ENCODE measurements around the gene ORC3.

DNA sequence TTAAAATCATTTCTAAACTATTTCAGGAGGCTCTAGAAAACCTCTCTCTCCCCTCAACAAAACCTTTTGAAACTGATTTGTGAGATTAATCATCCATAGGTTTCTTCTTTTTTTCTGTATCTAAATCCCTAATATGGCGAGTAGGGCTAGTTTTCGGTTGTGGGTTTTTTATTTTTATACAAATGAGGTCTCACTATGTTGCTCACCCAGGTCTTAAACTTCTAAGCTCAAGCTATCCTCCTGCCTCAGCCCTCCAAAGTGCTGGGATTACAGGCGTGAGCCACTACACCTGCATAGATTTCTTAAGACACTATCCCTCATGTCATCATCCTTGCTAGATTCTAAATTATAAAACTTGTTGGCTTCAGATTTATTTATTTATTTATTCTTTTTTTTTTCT, 43.9 kb downstream of the ORC3 start:
- TF ChIP-seq POLR2A (IDR thresholded peaks at IDR 0.05; ENCODE audit: low read depth, low read length) (no peak), POLR2AphosphoS5 (IDR thresholded peaks at IDR 0.05; ENCODE audit: low read depth, low read length) (no peak), TAF1 (IDR thresholded peaks at IDR 0.05; ENCODE audit: borderline replicate concordance, low read depth, low read length) (no peak)

All from GM12892 (cell line).